OCI-LY7 (cell line): ENCODE data around the gene UBE2H. TPM values are rescaled to one million over a fixed set of nuclear protein-coding genes. Genes with fewer than 3 reads are reported as not detected.

Source experiments
- BruUV-seq: library from RNA; stranded (reverse); fragments of 400-500 nt; replicated peaks from 2 replicates; lab custom pipeline; 2021; lab: Mats Ljungman, UMichigan
- CTCF ChIA-PET: fragments of 300-600 bp; sonication (Branson Sonifier 250); formaldehyde crosslinking; loops from one replicate; lab custom pipeline; 2022; ENCODE audit warnings: antibody characterized with exemption; ENCODE audit not compliant: unreplicated experiment; lab: Charles Lee
- POLR2A ChIA-PET: fragments of 300-600 bp; sonication (Branson Sonifier 250); formaldehyde crosslinking; loops from one replicate; lab custom pipeline; 2022; ENCODE audit warnings: antibody characterized with exemption; lab: Charles Lee
- DNase-seq: peaks from one replicate; pipeline ENCODE4 v3.0.0-alpha.2; 2015; ENCODE audit warnings: low spot score
- H2AFZ ChIP-seq: fragments of 200-600 bp; sonication (generic), shearing (Covaris generic); 2 replicates; pipeline ENCODE4 v1.6.1; 2014; ENCODE audit warnings: mild to moderate bottlenecking, antibody characterized with exemption, low read length, moderate library complexity
- H3K27ac ChIP-seq: fragments of 200-600 bp; sonication (generic); 2 replicates; pipeline ENCODE4 v1.5.1; 2014; ENCODE audit warnings: mixed run types, low read depth, mild to moderate bottlenecking, moderate library complexity, low read length, inconsistent platforms; ENCODE audit not compliant: poor library complexity, severe bottlenecking
- H3K36me3 ChIP-seq: fragments of 200-600 bp; sonication (generic); 2 replicates; pipeline ENCODE4 v1.6.1; 2014; ENCODE audit warnings: mild to moderate bottlenecking, antibody characterized with exemption, low read length, moderate library complexity, mixed read lengths; ENCODE audit not compliant: insufficient read depth
- H3K4me1 ChIP-seq: fragments of 200-600 bp; sonication (generic); 2 replicates; pipeline ENCODE4 v1.5.1; 2014; ENCODE audit warnings: mild to moderate bottlenecking, low read length; ENCODE audit not compliant: insufficient read depth, poor library complexity, severe bottlenecking
- H3K4me2 ChIP-seq: fragments of 200-600 bp; sonication (generic); 2 replicates; pipeline ENCODE4 v1.6.1; 2014; ENCODE audit warnings: mild to moderate bottlenecking, low read length
- H3K4me3 ChIP-seq: fragments of 200-600 bp; sonication (generic); 2 replicates; pipeline ENCODE4 v1.5.1; 2014; ENCODE audit warnings: mild to moderate bottlenecking, low read depth, low read length; ENCODE audit not compliant: poor library complexity, severe bottlenecking
- H3K79me2 ChIP-seq: fragments of 200-600 bp; sonication (generic); 2 replicates; pipeline ENCODE4 v1.6.1; 2016; ENCODE audit warnings: low read depth, mild to moderate bottlenecking, low read length, moderate library complexity, mixed read lengths; ENCODE audit not compliant: insufficient read depth
- H3K9me2 ChIP-seq: fragments of 200-600 bp; sonication (generic); 2 replicates; pipeline ENCODE4 v1.6.1; 2016; ENCODE audit warnings: mild to moderate bottlenecking, low read length, mixed read lengths; ENCODE audit not compliant: insufficient read depth
- H3K9me3 ChIP-seq: fragments of 200-600 bp; sonication (generic); 2 replicates; pipeline ENCODE4 v1.6.1; 2014; ENCODE audit warnings: mild to moderate bottlenecking, mixed run types, low read length, mixed read lengths
- H4K20me1 ChIP-seq: fragments of 200-600 bp; sonication (generic); 2 replicates; pipeline ENCODE4 v1.6.1; 2014; ENCODE audit warnings: mild to moderate bottlenecking, antibody characterized with exemption, low read length, moderate library complexity, mixed read lengths; ENCODE audit not compliant: insufficient read depth
- CTCF ChIP-seq: fragments of 200-600 bp; sonication (generic); conservative IDR thresholded peaks from 2 replicates; pipeline ENCODE4 v1.5.1; 2014; ENCODE audit warnings: mild to moderate bottlenecking, antibody characterized with exemption, low read length, moderate library complexity, mixed read lengths
- EZH2phosphoT487 ChIP-seq: fragments of 200-600 bp; sonication (generic); IDR thresholded peaks from 2 replicates; pipeline ENCODE4 v1.6.1; 2018; ENCODE audit warnings: low read depth, borderline replicate concordance, mild to moderate bottlenecking, mixed run types, antibody characterized with exemption, low read length, moderate library complexity, mixed read lengths
- intact Hi-C: fragments of 100-400 bp; cut with micrococcal nuclease; formaldehyde crosslinking; loops from one replicate; pipeline ENCODE4 v1.10.0; 2022; ENCODE audit not compliant: unreplicated experiment
- total RNA-seq, 2 experiments: library from RNA; depleted of rRNA in 1 of 2; stranded (reverse); fragments of >200 nt in 1 of 2; shearing (Covaris generic) in 1 of 2; gene quantifications; 2 replicates each; pipeline ENCODE4 v1.2.3, GENCODE V29; 2014 to 2022

Gene UBE2H
- total RNA-seq, 2 experiments from 2014 or later: 12.7 to 35.3 TPM

- H3K9me2 ChIP-seq: no peaks in the 10 kb centered on the region
- peak overlapping the region; percentile 97 for H3K4me2 ChIP-seq
- peak overlapping the region; percentile 48; the same call in 1 of the 2 replicates for H2AFZ ChIP-seq
- H3K9me3 ChIP-seq: no peaks in the 10 kb centered on the region
- intact Hi-C loops: loop anchor here (2.0 kb wide), 1 partner anchor 339 kb away; no protein-coding TSS in a partner anchor
- H4K20me1 ChIP-seq: peaks cover 7% of the 10 kb centered on the region; the same call in 1 of the 2 replicates
- TF ChIP-seq EZH2phosphoT487 (no peak), CTCF (no peak)
- BruUV-seq: no TSS peak
- peaks cover 52% of the 10 kb centered on the region for H3K79me2 ChIP-seq
- peak overlapping the region; percentile 82 for H3K27ac ChIP-seq
- H3K36me3 ChIP-seq: no peaks in the 10 kb centered on the region
- H3K4me3 ChIP-seq: peak overlapping the region; percentile 81
- H3K4me1 ChIP-seq: peaks cover 26% of the 10 kb centered on the region
- POLR2A ChIA-PET: interaction anchor here (0.5 to 1.4 kb wide), 5 partner anchors 8 to 54 kb away, joined by 3 to 14 read pairs (median 4); no protein-coding TSS in a partner anchor
- peak; percentile 45 for DNase-seq
- CTCF ChIA-PET: interaction anchor here (1.3 kb wide), 1 partner anchor 59 kb away, joined by 4 read pairs; no protein-coding TSS in a partner anchor
These were observed 591 bp downstream of the UBE2H start for GRCh38 chr7:129952086-129952652.

- Histone ChIP-seq H3K9me3 (no peaks in the 10 kb centered on the region), H3K4me3 (peak overlapping the region; percentile 81), H4K20me1 (peaks cover 7% of the 10 kb centered on the region; the same call in 1 of the 2 replicates), H3K79me2 (peaks cover 59% of the 10 kb centered on the region), H3K27ac (peak overlapping the region; percentile 82), H2AFZ (peak overlapping the region; percentile 67; the same call in 1 of the 2 replicates), H3K36me3 (no peaks in the 10 kb centered on the region), H3K9me2 (no peaks in the 10 kb centered on the region), H3K4me2 (peak overlapping the region; percentile 97), H3K4me1 (peaks cover 26% of the 10 kb centered on the region)
- no peak; the same call in 1 of the 2 replicates for TF ChIP-seq CTCF
- TF ChIP-seq EZH2phosphoT487: no peak
- POLR2A ChIA-PET: interaction anchor here (0.5 to 1.4 kb wide), 11 partner anchors 9 to 1243 kb away, joined by 3 to 14 read pairs (median 3); no protein-coding TSS in a partner anchor
- no TSS peak for BruUV-seq
- peak; percentile 21 for DNase-seq
- intact Hi-C loops: loop anchor here (2.0 kb wide), 1 partner anchor 339 kb away; no protein-coding TSS in a partner anchor
- CTCF ChIA-PET: interaction anchor here (1.3 kb wide), 1 partner anchor 59 kb away, joined by 4 read pairs; no protein-coding TSS in a partner anchor
These were observed 1.3 kb downstream of the UBE2H start for GRCh38 chr7:129951226-129952085.
